ENCODE data around the gene EFHC1.

DNA sequence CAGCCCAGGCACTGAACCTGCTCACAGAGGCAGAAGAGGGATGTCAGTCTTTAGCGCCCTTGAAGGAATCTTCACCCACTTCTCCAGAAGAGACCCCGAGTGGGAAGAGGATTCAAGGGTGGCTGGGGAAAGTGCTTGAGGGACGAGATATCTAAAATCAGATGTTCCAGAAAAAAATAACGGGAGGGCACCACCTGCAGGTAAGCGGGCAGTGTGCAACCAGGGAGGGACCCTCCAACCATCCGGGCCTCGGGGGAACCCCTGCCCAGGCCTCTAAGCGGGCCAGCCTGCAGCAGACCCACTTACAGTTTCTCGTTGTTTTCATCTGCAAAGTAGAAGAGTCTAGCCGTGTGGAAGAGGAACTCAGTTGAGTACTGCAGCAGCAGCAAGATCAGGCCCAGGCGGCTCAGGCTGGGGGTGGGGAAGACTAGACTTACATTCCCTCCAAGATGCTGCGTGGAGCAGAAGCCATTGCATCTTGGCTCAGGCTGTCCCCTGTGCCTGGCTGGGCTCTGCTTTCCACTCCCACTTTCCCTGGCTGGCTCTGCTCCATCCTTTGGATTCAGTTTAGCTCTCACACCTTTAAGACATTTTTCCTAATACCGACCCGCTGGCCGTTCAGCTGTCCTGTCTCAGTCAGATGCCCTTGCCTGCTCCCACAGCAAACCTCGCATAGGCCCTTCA, 85.7 kb downstream of the EFHC1 start:
- TF ChIP-seq, protein P1, sequence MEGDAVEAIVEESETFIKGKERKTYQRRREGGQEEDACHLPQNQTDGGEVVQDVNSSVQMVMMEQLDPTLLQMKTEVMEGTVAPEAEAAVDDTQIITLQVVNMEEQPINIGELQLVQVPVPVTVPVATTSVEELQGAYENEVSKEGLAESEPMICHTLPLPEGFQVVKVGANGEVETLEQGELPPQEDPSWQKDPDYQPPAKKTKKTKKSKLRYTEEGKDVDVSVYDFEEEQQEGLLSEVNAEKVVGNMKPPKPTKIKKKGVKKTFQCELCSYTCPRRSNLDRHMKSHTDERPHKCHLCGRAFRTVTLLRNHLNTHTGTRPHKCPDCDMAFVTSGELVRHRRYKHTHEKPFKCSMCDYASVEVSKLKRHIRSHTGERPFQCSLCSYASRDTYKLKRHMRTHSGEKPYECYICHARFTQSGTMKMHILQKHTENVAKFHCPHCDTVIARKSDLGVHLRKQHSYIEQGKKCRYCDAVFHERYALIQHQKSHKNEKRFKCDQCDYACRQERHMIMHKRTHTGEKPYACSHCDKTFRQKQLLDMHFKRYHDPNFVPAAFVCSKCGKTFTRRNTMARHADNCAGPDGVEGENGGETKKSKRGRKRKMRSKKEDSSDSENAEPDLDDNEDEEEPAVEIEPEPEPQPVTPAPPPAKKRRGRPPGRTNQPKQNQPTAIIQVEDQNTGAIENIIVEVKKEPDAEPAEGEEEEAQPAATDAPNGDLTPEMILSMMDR (conservative IDR thresholded peaks at IDR 0.05): no peak
- TF ChIP-seq ZFX (IDR thresholded peaks at IDR 0.05): no peak
